NCI-H2171 treated with DMSO at 0.1 percent for 48 hours (cell line): ENCODE data around the gene ITPK1.

Source experiments
- DNase-seq: peaks from one replicate; lab custom pipeline; 2025; lab: John Stamatoyannopoulos, UW

Gene ITPK1

DNA sequence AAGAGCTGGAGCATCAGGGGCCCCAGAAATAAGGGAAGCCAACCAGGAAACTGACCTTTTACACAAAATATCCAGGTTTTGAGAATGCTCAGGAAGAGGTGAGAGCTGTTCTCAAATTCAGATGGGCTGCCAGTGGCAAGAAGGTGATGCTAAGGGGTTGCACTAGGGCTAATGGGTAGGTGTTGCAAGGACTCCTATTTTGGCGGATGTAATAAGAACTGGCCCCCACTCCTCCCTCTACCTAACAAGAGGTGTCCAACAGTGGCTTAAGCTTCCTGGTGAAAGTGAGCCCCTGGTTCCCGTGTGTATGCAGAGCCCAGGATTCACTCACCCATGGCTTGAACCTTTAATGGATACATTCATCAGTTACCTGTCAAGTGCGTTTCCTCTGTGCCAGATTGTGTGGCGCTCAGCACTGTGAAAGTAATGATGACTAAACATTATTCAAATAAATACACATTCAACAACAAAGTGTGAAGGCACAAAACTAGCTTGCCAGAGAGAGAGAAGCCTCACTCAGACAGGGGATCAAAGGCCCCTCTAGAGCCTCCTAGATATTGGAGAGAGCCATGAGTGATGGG is 193.5 kb downstream of the ITPK1 start:
- peak; percentile 67 for DNase-seq

DNA sequence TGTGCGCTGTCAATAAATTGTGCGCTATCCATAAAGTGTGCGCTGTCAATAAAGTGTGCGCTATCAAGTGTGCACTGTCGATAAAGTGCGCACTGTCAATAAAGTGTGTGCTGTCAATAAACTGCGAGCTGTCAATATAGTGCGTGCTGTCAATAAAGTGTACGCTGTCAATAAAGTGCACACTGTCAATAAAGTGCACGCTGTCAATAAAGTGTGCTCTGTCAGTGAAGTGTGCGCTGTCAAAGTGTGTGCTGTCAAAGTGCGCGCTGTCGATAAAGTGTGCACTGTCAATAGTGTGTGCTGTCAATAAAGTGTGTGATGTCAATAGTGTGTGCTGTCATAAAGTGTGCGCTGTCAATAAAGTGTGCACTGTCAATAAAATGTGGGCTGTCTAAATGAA is 195.7 kb downstream of the ITPK1 start:
- no peak for DNase-seq

DNA sequence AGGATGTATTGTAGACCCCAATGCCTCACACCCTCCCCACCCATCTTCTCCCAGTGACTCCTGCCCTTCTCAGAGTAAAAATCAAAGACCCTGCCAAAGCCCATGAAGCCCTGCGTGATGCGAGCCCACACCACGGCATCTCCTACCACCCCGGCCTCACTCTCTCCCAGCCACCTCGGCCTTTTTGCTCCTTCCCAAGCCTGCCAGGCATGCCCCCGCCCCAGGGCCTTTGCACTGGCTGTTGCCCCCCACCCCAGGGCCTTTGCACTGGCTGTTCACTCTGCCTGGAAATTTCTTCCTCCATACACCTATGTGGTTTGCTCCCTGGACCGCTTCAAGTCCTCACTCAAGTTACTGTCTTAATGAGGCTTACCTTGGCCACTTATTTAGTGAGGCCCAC is 197.8 kb downstream of the ITPK1 start:
- no peak for DNase-seq

DNA sequence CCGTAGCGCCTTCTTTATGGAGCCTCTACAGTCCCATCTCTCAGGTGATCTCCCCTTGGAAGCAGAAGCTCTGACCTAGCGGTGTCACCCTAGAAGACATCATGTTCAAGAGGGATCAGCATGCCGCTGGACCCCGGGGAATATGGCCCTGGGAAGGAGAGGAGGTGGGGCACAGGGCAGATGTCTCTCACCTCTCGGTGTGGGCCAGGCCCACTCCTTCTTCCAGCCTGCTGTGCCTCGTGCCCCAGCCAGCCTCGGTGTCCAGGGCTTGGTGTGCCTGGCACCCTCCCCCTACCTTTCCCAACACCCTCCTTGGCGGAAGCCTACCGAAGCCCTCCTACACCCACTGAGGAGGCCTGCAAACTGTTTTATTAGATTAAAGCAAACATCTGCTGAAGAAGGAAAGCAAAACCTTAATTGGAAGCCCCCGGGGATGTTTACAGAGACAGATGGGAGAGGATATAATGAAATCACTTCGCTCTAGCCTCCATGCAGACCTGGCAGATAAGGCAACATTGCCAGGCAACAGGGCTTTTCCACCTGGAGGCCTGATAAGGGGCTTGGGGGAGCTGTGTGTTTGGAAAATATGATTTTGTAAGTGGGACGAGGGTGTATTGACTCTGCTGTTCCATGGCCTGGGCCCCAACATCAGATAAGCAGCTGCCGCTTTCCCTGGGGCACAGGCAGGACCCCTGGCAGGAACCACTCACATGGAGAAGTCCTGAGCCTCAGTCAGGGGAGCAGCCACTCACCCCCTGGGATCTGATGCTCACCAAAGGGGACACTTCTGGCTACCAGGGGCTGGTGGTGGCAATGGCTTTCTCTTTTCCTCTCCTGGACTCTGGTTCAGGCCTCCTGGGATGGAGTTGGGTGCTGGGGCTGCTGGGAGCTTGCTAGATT is 198.4 kb downstream of the ITPK1 start:
- DNase-seq, result peak; percentile 99

DNA sequence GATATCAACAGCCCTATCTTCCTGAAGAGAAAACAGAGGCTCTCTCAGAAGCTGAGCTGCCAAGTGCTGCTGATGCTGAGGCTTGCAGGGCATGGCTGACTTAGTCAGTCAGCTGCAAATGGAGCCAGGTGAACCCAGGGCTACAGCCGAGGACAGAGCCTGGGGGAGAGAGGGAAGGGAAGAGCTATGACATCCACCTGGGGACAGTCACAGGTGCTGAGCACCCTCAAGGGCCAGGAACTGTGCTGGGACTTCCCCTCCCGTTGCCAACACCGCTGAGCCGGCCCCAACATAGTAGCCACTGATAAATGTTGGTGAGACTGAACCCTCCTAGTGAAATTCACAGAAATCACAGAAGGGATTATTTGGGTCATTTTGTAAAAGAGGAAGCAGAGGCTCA is 199.5 kb downstream of the ITPK1 start:
- DNase-seq, result no peak

DNA sequence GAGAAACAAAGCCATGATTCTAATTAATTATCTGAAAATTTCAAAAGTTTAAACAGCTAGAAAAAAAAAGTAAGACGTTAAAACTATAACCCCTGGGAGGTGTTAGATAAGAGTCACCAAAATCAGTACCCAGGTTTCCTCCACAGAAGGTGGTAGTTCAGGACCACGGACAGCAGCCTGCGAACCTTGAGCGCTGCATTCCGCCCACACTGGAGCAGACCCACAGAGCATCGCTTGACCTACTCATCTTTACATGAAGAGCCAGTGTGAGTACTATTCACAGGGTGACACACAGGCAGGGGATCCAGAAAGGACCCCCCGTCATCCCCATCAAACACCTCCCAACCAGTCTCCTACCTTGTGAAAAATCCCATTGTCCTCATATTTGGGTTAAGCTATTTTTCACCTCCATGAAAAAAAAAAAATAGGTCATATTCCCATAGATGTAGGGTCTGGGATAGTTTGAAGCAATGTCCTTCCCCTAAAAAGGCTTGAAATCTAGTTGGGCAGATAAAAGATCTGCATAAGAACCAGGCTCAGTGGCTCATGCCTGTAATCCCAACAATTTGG is 201.6 kb downstream of the ITPK1 start:
- DNase-seq, result no peak

DNA sequence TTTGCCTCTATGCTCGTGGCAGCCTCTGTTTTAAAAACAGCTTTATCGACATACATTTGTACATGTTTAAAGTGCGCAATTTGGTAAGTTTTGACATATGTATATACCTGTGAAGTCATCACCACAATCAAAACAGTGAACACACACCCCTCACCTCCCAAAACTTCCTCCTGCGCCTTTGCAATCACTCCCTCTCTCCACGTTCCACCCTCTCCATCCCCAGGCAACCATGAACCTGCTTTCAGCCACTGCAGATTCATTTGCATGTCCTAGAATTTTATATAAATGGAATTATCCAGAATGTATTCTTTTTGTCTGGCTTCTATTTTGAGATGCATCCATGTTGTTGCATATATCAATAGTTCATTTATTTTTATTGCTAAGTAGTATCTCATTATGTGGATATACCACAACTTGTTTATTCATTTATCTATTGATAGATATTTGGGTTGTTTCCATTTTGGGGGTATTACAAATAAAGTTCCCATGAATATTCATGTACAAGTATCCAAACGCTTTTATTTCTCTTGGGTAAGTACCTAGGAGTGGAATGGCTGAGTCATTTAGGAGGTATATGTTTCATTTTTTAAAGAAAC is 208.3 kb downstream of the ITPK1 start:
- no peak for DNase-seq

DNA sequence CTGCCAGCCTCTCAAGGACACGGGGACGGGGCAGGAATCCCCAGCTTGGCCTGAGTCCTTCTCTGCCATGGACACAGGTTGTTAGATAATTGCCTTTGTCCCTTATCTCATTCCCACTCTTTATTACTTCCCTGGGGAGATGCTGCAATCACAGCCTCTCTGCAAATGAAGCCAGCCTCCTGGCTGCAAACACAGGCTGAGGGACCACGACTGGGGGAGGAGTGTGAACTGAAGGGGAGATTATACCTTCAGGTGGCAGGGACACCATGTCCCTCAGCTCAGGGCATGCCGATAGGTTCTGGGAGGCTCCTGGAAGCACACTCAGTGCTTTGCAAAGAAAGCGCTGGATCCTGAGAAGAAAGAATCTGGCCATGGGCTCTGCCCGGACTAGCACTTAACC is 208.9 kb downstream of the ITPK1 start:
- DNase-seq, result no peak

DNA sequence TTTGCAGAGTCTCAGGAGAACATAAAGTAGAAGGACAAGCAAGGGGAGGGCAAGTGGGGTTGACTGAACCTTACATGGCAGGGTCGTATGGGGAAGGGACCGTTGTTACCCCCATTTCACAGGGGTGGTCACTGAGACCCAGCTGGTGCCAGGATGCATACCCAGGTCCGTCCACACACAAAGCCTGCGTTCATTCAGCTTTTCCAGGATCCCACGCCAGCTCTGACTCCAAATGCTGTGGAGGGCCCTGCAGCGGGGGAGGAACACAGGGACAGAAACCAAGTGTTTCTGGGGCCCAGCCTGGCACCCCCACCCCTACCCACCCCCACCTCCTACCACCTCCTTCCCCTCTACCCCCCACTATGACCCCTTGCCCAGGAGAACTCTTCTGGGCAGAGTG is 209.3 kb downstream of the ITPK1 start:
- no peak for DNase-seq

DNA sequence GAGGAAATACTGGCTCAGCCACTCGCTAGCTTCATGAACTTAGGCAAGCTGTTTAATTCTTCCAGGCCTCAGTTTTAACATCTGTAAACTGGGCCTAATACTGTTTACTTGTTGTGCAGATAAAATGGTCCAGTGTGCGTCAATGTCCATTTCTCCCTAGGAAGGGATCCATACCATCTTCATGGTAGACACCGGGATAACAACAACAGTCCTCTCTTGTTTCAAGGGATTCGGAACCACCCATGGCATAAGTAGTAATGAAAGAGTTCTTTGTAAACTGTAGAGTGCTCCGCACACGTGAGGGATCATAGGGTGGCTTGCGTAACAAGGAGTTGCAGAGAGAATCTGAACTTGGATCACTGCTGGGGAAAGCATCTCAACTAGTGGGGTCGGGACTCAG is 210.1 kb downstream of the ITPK1 start:
- no peak for DNase-seq

DNA sequence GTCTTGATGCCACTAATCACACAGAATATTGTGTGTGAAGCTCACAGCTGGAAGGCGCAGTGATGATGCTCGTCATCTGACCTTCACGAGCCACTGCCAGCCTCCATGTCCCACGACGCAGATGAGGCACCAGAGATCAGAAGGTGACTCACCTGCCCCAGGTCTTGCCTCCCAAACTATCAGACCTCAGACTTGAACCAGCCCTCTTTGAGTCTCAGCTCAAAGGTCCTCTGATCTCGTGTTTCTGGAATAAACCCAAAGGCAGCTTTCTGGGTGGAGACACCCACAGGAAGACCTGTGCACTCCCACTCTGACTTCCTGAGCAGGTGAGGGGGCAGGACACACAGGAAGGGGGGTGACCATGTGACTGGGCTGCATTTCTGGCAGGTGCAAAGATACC is 212.4 kb downstream of the ITPK1 start:
- no peak for DNase-seq

DNA sequence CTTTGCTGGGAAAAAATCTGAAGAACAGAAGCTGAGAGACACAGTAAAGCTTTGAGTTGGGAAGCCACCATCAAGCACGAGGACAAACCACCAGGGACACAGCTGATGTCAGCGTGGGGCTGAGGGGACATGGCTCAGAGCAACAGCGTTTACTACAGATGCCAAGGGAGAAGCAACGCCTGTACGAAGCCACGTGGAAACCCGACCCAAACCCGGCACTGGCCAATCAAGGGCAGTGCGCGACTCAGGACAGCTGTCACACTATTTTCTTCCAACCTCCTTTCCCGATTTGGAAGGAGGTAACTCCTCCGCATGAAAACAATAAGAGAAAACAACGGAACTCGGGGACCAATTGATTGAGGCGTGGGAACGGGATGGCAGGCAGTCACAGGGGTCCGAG is 213.0 kb downstream of the ITPK1 start:
- DNase-seq, result peak; percentile 91

DNA sequence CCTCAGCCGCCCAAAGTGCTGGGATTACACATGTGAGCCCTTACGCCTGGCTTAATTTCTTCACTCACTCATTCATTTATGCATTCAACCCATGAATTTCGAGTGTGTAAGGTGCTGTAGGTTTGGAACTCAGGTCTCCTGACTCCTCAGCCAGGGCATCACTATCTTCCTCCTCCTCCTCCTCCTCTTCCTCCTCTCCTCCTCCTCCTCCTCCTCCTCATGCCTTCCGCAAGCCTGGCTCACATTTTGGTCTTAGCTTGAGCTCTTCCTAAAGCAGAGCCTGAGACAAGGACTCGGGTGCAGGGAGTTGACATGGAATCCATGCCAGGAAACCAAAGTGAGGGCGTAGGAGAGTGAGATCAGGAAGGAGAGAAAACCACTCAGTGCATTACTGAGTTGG is 213.5 kb downstream of the ITPK1 start:
- no peak for DNase-seq

DNA sequence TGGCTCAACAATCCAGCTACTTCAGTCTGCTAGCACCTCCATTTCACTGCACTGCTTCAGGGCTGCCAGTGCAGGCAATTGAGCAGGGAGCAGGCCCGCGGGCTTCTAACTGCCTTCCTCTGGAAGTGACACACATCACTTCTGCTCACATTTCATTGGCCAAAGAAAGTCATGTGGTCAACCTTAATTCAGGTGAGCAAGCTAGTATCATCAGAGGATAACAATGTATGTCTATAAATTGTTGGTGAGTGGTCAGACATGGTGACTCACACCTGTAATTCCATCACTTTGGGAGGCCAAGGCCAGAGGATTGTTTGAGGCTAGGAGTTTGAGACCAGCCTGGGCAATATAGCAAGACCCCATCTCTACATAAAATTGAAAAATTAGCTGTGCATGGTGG is 215.1 kb downstream of the ITPK1 start:
- no peak for DNase-seq

DNA sequence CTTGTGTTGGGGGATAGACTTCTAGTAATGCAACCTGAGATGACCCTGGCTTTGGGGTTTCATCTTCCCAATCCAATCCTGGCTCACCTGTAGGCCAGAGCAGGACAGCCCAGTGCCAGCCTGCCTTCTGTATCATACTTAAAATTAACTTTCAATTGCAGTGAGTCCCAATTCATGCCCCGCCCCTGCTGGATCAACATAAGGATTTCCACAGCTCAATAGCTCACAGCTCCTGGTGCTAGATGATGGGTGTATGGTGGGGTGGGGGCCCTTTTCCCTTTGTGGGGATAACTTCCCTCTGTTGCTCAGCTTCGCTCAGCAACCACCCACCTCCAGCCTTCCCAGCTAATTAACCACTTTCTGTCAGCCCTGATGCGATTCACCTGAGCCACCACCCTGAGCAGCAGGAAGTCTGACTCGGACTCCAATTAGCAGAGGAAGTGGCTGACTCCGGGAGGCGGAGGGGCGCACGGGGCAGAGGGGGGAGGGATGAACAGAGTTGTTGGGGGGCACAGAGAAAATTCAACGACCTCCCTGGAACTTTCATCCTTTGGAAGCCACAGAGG is 217.1 kb downstream of the ITPK1 start:
- no peak for DNase-seq

DNA sequence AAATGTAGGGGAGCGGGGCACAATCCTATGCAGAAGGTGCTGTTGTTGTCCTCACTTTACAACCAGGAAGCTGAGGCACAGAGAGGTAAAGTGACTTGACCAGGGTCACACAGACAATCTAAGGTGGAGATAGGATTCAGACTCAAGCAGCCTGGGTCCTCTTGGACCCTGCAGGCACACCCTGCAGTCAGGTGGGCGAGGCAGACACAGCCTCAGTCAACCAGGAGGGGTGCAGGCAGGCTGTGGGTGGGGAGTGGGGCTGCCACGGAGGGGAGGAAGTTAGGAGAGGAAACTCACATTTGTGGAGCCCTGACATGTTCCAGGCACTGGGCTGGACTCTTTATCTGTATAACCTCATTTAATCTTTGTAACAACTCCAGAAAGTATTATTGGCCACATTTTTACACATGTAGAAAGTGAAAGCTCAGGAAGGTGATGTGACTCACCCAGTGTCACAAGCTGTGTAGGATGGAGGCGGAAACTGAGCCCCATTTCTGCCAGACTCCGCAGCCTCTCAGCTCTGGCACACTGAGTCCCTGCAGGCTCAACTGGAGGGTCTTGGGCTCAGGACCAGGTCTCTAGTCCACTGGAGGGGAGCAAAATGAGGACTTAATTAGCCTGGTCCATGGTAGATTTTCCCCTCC is 217.7 kb downstream of the ITPK1 start:
- no peak for DNase-seq

DNA sequence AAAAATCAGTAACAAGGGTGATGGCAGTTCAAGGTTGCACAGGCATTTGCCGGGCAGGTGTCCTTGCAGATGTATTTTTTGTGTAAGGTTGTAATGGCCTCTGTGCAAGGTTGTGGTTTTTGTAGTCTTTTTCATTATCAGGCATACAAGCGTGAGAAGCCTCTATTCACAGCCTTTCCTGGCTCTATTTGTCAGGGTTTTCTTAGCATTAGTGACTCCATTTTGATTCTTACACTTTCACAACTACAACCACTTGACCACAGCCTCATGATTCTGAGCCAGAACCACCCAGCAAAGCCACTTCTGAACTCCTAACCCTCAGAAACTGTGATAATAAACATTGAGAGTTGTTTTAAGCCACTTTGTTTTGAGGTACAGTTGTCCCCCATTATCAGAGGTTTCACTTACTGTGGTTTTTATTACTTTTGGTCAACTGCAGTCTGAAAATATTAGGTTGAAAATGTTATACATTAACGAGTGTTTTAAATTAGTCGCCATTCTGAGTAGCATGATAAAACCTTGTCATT is 220.3 kb downstream of the ITPK1 start:
- DNase-seq, result no peak

DNA sequence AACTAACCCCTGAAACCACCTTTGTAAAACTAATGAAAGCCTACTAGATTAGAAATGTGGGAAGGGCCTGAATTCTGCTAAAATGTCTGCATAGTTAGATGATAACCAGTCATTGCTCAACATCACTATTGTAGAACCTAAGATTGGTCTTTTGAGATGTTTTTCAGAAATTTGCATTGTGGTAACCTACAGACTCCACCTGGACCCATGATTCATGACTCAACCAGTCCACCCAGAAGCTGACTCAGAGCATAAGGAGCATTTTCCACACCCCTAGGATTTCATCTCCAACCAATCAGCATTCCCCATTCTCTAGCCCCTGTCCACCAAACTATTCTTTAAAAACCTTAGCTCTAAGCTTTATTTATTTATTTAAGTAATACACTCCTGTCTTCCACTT is 223.1 kb downstream of the ITPK1 start:
- DNase-seq, result no peak

DNA sequence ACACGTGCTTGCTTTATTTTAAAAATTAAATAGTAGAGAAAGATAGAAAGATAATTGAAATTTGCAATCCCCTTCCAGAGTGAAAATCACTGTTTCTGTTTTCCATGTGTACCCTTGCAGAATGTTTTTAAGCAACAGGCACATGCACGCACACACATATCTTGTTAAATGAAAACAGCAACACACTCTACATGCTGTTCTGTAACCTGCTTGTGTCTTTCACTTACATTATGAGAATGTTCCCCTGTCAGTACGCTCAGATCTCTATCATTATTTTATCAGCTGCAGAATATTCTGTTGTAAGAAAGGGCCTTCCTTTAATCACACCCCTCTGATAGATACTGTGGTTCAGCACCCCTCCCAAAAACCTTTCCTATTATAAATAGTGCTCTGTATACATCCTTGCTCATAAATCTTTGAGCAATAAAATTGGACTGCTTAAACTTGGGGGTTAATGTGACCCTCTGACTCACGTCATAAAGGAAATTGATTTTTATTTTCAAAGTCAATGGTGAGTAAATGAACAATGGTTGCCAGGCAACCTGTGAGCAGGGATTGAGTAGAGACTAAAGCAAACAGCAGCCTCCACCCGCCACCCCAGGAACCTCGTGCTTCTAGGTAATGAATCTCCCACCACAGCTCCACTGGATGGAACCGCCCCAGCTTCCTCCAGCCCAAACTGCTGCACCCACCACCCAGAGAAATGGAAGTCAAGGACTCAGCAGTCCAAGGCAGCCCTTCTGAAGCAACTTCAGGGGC is 224.7 kb downstream of the ITPK1 start:
- no peak for DNase-seq

DNA sequence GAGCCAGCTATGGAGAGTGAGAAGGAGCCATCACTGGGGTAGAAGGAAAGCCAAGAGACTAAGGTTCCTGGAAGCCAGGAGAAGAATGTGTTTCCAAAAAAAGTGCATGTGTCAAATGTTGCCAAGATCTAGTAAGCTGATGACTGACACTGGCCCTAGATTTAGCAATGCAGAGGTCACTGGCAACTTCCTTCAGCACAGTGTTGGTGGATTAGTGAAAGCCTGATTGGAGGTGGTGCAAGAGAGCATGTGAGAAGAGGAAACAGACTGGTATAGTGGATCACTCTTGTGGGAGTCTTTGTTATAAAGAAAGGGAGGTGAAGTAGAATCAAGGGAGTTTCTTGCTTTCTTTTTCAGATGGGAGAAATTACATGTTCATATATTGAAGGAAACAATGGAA is 226.8 kb downstream of the ITPK1 start:
- DNase-seq, result no peak

DNA sequence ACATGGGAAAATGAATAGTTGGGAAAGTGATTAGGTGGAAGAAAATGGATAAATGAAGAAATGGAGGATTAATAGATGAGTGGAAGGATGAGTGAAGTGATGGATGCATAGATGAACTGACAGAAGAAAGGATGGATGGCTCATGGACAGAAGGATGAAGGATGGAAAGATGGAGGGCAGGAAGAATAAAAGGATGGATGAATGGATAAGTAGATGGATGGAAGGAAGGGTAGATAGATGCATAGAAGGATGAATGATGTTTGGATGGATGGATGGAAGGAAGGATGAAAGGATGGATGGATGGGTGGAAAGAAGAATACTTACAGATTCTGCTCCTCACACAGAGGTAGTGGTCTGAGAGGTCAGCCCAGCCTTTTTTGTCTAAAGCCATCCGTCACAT is 228.6 kb downstream of the ITPK1 start:
- DNase-seq, result no peak
